ENCODE results near the gene TWSG1. TPM values are rescaled to one million over a fixed set of nuclear protein-coding genes. Genes with fewer than 3 reads are reported as not detected.
"Not testable (repeated sequence)": the region's sequence is repeated elsewhere in the genome, so short reads cannot be mapped to it uniquely, and the experiment has no call there.

Gene TWSG1
- total and polyA plus RNA-seq, 4 donors = 32.5 to 73.6 (median 39.9) TPM

- no peaks in the 10 kb centered on the region for H3K27me3 ChIP-seq (ENCODE audit: control insufficient read depth, insufficient read depth, low read length)
- no peaks in the 10 kb centered on the region for H3K9me3 ChIP-seq (ENCODE audit: control insufficient read depth, insufficient read depth, low read length)
- H3K4me3 ChIP-seq (ENCODE audit: low read depth, low read length) = no peak overlapping the region
- no peak overlapping the region for H3K27ac ChIP-seq (ENCODE audit: low read depth, low read length)
- no peaks in the 10 kb centered on the region for H3K4me1 ChIP-seq (ENCODE audit: control insufficient read depth, insufficient read depth, low read length)
- 86% methylated on average over 5 of the region's 11 CpGs for WGBS (ENCODE audit: insufficient coverage)
- peak in 1 of 6 donors; percentile 59 for DNase-seq (ENCODE audit: low read depth in 4 of 6, low spot score in 6 of 6)
- H3K36me3 ChIP-seq (ENCODE audit: control insufficient read depth, insufficient read depth, low read length) = no peaks in the 10 kb centered on the region
Observed at GRCh38 chr18:9428301-9428706, 93.7 kb downstream of the TWSG1 start.

- Histone ChIP-seq H3K27me3 (ENCODE audit: control insufficient read depth, insufficient read depth, low read length) (no peaks in the 10 kb centered on the region), H3K4me1 (ENCODE audit: control insufficient read depth, insufficient read depth, low read length) (peaks cover 2% of the 10 kb centered on the region), H3K4me3 (ENCODE audit: low read depth, low read length) (no peak overlapping the region), H3K9me3 (ENCODE audit: control insufficient read depth, insufficient read depth, low read length) (no peaks in the 10 kb centered on the region), H3K27ac (ENCODE audit: low read depth, low read length) (no peak overlapping the region), H3K36me3 (ENCODE audit: control insufficient read depth, insufficient read depth, low read length) (no peaks in the 10 kb centered on the region)
- DNase-seq (ENCODE audit: low read depth in 4 of 6, low spot score in 6 of 6) = no peak
- 75% methylated on average over 5 of the region's 6 CpGs for WGBS (ENCODE audit: insufficient coverage)
Observed at GRCh38 chr18:9428862-9429661, 94.5 kb downstream of the TWSG1 start.

GRCh38 chr18:9429662-9429993 is 95.1 kb downstream of the TWSG1 start:
- no peak for DNase-seq (ENCODE audit: low read depth in 4 of 6, low spot score in 6 of 6)
- WGBS (ENCODE audit: insufficient coverage) = no CpG with 5 or more reads among the region's 3 CpGs
- Histone ChIP-seq H3K36me3 (ENCODE audit: control insufficient read depth, insufficient read depth, low read length) (no peaks in the 10 kb centered on the region), H3K27ac (ENCODE audit: low read depth, low read length) (no peak overlapping the region), H3K9me3 (ENCODE audit: control insufficient read depth, insufficient read depth, low read length) (no peaks in the 10 kb centered on the region), H3K27me3 (ENCODE audit: control insufficient read depth, insufficient read depth, low read length) (no peaks in the 10 kb centered on the region), H3K4me1 (ENCODE audit: control insufficient read depth, insufficient read depth, low read length) (peaks cover 8% of the 10 kb centered on the region), H3K4me3 (ENCODE audit: low read depth, low read length) (no peak overlapping the region)

- not testable (repeated sequence) for H3K4me3 ChIP-seq (ENCODE audit: low read depth, low read length); H3K9me3 ChIP-seq (ENCODE audit: control insufficient read depth, insufficient read depth, low read length); H3K36me3 ChIP-seq (ENCODE audit: control insufficient read depth, insufficient read depth, low read length); H3K27me3 ChIP-seq (ENCODE audit: control insufficient read depth, insufficient read depth, low read length); H3K27ac ChIP-seq (ENCODE audit: low read depth, low read length); DNase-seq (ENCODE audit: low read depth in 4 of 6, low spot score in 6 of 6); H3K4me1 ChIP-seq (ENCODE audit: control insufficient read depth, insufficient read depth, low read length)
- 97% methylated on average over 6 of the region's 22 CpGs for WGBS (ENCODE audit: insufficient coverage)
Observed at GRCh38 chr18:9430315-9430714, 95.7 kb downstream of the TWSG1 start.

GRCh38 chr18:9431296-9431695 is 96.7 kb downstream of the TWSG1 start:
- no peaks in the 10 kb centered on the region for H3K27me3 ChIP-seq (ENCODE audit: control insufficient read depth, insufficient read depth, low read length)
- 71% methylated on average over 1 of the region's 6 CpGs for whole genome bisulfite sequencing (ENCODE audit: insufficient coverage)
- H3K4me1 ChIP-seq (ENCODE audit: control insufficient read depth, insufficient read depth, low read length) = peaks cover 9% of the 10 kb centered on the region
- H3K36me3 ChIP-seq (ENCODE audit: control insufficient read depth, insufficient read depth, low read length) = no peaks in the 10 kb centered on the region
- H3K27ac ChIP-seq (ENCODE audit: low read depth, low read length) = no peak overlapping the region
- no peaks in the 10 kb centered on the region for H3K9me3 ChIP-seq (ENCODE audit: control insufficient read depth, insufficient read depth, low read length)
- H3K4me3 ChIP-seq (ENCODE audit: low read depth, low read length) = no peak overlapping the region
- no peak for DNase-seq (ENCODE audit: low read depth in 4 of 6, low spot score in 6 of 6)

GRCh38 chr18:9433122-9433521 is 98.5 kb downstream of the TWSG1 start:
- WGBS (ENCODE audit: insufficient coverage) = 50% methylated on average over 1 of the region's 10 CpGs
- not testable (repeated sequence) for H3K27ac ChIP-seq (ENCODE audit: low read depth, low read length); H3K27me3 ChIP-seq (ENCODE audit: control insufficient read depth, insufficient read depth, low read length); H3K4me1 ChIP-seq (ENCODE audit: control insufficient read depth, insufficient read depth, low read length); DNase-seq (ENCODE audit: low read depth in 4 of 6, low spot score in 6 of 6); H3K4me3 ChIP-seq (ENCODE audit: low read depth, low read length); H3K36me3 ChIP-seq (ENCODE audit: control insufficient read depth, insufficient read depth, low read length); H3K9me3 ChIP-seq (ENCODE audit: control insufficient read depth, insufficient read depth, low read length)

GRCh38 chr18:9433671-9434121 is 99.1 kb downstream of the TWSG1 start:
- Histone ChIP-seq H3K27me3 (ENCODE audit: control insufficient read depth, insufficient read depth, low read length) (no peaks in the 10 kb centered on the region), H3K4me1 (ENCODE audit: control insufficient read depth, insufficient read depth, low read length) (peaks cover 9% of the 10 kb centered on the region), H3K9me3 (ENCODE audit: control insufficient read depth, insufficient read depth, low read length) (no peaks in the 10 kb centered on the region), H3K36me3 (ENCODE audit: control insufficient read depth, insufficient read depth, low read length) (no peaks in the 10 kb centered on the region), H3K4me3 (ENCODE audit: low read depth, low read length) (no peak overlapping the region), H3K27ac (ENCODE audit: low read depth, low read length) (peak overlapping the region; percentile 42)
- DNase-seq (ENCODE audit: low read depth in 4 of 6, low spot score in 6 of 6) = peak in 2 of 6 donors; percentile 15 to 52
- 47% methylated on average over 3 of the region's 10 CpGs for WGBS (ENCODE audit: insufficient coverage)

- Histone ChIP-seq H3K4me3 (ENCODE audit: low read depth, low read length) (no peak overlapping the region), H3K36me3 (ENCODE audit: control insufficient read depth, insufficient read depth, low read length) (no peaks in the 10 kb centered on the region), H3K4me1 (ENCODE audit: control insufficient read depth, insufficient read depth, low read length) (peaks cover 9% of the 10 kb centered on the region), H3K27me3 (ENCODE audit: control insufficient read depth, insufficient read depth, low read length) (no peaks in the 10 kb centered on the region), H3K27ac (ENCODE audit: low read depth, low read length) (peak overlapping the region; percentile 42), H3K9me3 (ENCODE audit: control insufficient read depth, insufficient read depth, low read length) (no peaks in the 10 kb centered on the region)
- WGBS (ENCODE audit: insufficient coverage) = 24% methylated on average over 16 of the region's 18 CpGs
- peak in 2 of 6 donors; percentile 20 to 30 for DNase-seq (ENCODE audit: low read depth in 4 of 6, low spot score in 6 of 6)
Observed at GRCh38 chr18:9434122-9434701, 99.6 kb downstream of the TWSG1 start.

GRCh38 chr18:9435041-9435440 is 100.5 kb downstream of the TWSG1 start:
- Histone ChIP-seq H3K36me3 (ENCODE audit: control insufficient read depth, insufficient read depth, low read length) (no peaks in the 10 kb centered on the region), H3K9me3 (ENCODE audit: control insufficient read depth, insufficient read depth, low read length) (no peaks in the 10 kb centered on the region), H3K4me1 (ENCODE audit: control insufficient read depth, insufficient read depth, low read length) (peaks cover 9% of the 10 kb centered on the region), H3K27ac (ENCODE audit: low read depth, low read length) (no peak overlapping the region), H3K27me3 (ENCODE audit: control insufficient read depth, insufficient read depth, low read length) (no peaks in the 10 kb centered on the region), H3K4me3 (ENCODE audit: low read depth, low read length) (no peak overlapping the region)
- 89% methylated on average over 14 of the region's 17 CpGs for WGBS (ENCODE audit: insufficient coverage)
- DNase-seq (ENCODE audit: low read depth in 4 of 6, low spot score in 6 of 6) = no peak

All from spinal cord (tissue), 10 donors.